Stomach (tissue), 9 donors: Measurements from ENCODE around the gene EFCAB11. TPM values are rescaled to one million over a fixed set of nuclear protein-coding genes. Genes with fewer than 3 reads are reported as not detected.

Source experiments
- DNase-seq, 2 donors: peaks; one replicate each; pipeline versions ENCODE4 v3.0.0 to v3.0.0-alpha.2; 2013 to 2019
- H3K27ac ChIP-seq, 5 donors: fragments of 200-600 bp in 4 of 5; sonication (generic) in 4 of 5; one replicate each; pipeline ENCODE4 v1.5.1; 2013 to 2019; ENCODE audit warnings: mild to moderate bottlenecking in 1 of 5, moderate library complexity in 1 of 5
- H3K27me3 ChIP-seq, 3 donors: fragments of 200-600 bp; sonication (generic); one replicate each; pipeline ENCODE4 v1.5.1; 2017 to 2019; ENCODE audit warnings: mixed run types in 1 of 3
- H3K36me3 ChIP-seq, 4 donors: fragments of 200-600 bp; sonication (generic); 1 replicate in 3 of 4; 2 replicates in 1 of 4; pipeline ENCODE4 v1.5.1; 2016 to 2019
- H3K4me1 ChIP-seq, 4 donors: fragments of 200-600 bp; sonication (generic); one replicate each; pipeline ENCODE4 v1.5.1; 2016 to 2019
- H3K4me3 ChIP-seq, 4 donors: fragments of 200-600 bp; sonication (generic) in 3 of 4; one replicate each; pipeline ENCODE4 v1.5.1; 2016 to 2019; ENCODE audit warnings: mild to moderate bottlenecking in 1 of 4
- H3K9me3 ChIP-seq, 4 donors: fragments of 200-600 bp; sonication (generic); one replicate each; pipeline ENCODE4 v1.5.1; 2016 to 2019
- EP300 ChIP-seq: sonication (generic); formaldehyde crosslinking; IDR thresholded peaks from one replicate; pipeline ENCODE4 v1.6.1; 2017; ENCODE audit warnings: antibody characterized with exemption
- POLR2A ChIP-seq, 4 donors: fragments of 450-650 bp; IDR thresholded peaks; one replicate each; pipeline ENCODE4 v1.6.1; 2016; ENCODE audit warnings: antibody characterized with exemption in 4 of 4, control low read depth in 2 of 4, mild to moderate bottlenecking in 1 of 4, moderate library complexity in 1 of 4
- POLR2AphosphoS5 ChIP-seq, 3 donors: sonication (generic); formaldehyde crosslinking; IDR thresholded peaks; one replicate each; pipeline ENCODE4 v1.6.1; 2016; ENCODE audit warnings: antibody characterized with exemption in 3 of 3
- WGBS, 5 donors: extraction: QIAGEN DNeasy Blood & Tissue Kit in 3 of 5; methylation state at CpG; one replicate each; pipeline versions ENCODE4 v1.1.5 to v1.1.7; 2013 to 2018; 5-methylcytosine and 5-hydroxymethylcytosine counted together
- intact Hi-C: fragments of 100-400 bp; cut with DNase I; formaldehyde crosslinking; loops from one replicate; pipeline ENCODE4 v1.15.1; 2023; ENCODE audit warnings: low total_unique reads
- polyA plus RNA-seq, 3 donors: library from polyadenylated mRNA; stranded (reverse); fragments of 200-250 nt; gene quantifications; one replicate each; pipeline ENCODE4 v1.2.3, GENCODE V29; 2013
- total RNA-seq, 5 donors: library from RNA; depleted of rRNA; stranded (reverse); fragments of >200 nt; gene quantifications; one replicate each; pipeline versions ENCODE4 v1.1.0 to v1.2.3, GENCODE V29; 2014 to 2016
- TF ChIP-seq, protein P1 (sequence below), 7 experiments: fragments of 450-650 bp in 4 of 7; fragments of 200-600 bp in 3 of 7; sonication (generic) in 3 of 7; IDR thresholded peaks; one replicate each; pipeline ENCODE4 v1.5.1; 2016 to 2019; ENCODE audit warnings: antibody characterized with exemption in 7 of 7, control low read depth in 2 of 7, mild to moderate bottlenecking in 1 of 7
- donor health status: healthy with polysubstance abuse.
- donor health status: Bipolar disorder and iron deficiency.
- donor health status: healthy.

EFCAB11 gene
- total and polyA plus RNA-seq, 8 donors = 4.5 to 20.4 (median 10.0) TPM

DNA sequence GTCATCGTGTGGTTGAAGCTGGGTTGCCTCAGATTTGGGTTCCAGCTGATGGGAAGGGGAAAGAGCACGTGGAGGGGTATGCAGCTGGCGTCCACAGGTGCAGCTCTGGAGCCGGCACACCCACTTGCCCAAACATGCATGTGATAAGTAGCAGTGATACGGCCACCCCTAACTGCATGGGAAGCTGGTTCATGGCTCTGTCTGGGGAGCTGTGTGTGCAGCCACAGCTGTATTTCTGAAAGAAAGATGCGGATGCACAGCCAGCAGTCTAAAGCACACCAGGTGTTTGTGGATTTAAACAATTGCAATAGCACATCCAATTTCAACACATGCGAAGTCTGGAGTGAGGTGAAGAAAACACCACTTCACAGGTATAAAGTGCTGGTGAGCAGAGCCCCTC is 181.4 kb downstream of the EFCAB11 start:
- no peaks in the 10 kb centered on the region for H3K9me3 ChIP-seq
- TF ChIP-seq POLR2AphosphoS5 (IDR thresholded peaks at IDR 0.05) (no peak), POLR2A (IDR thresholded peaks at IDR 0.05) (no peak), EP300 (no peak)
- TF ChIP-seq, protein P1, sequence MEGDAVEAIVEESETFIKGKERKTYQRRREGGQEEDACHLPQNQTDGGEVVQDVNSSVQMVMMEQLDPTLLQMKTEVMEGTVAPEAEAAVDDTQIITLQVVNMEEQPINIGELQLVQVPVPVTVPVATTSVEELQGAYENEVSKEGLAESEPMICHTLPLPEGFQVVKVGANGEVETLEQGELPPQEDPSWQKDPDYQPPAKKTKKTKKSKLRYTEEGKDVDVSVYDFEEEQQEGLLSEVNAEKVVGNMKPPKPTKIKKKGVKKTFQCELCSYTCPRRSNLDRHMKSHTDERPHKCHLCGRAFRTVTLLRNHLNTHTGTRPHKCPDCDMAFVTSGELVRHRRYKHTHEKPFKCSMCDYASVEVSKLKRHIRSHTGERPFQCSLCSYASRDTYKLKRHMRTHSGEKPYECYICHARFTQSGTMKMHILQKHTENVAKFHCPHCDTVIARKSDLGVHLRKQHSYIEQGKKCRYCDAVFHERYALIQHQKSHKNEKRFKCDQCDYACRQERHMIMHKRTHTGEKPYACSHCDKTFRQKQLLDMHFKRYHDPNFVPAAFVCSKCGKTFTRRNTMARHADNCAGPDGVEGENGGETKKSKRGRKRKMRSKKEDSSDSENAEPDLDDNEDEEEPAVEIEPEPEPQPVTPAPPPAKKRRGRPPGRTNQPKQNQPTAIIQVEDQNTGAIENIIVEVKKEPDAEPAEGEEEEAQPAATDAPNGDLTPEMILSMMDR (IDR thresholded peaks at IDR 0.05) = no peak
- H3K27ac ChIP-seq = no peak overlapping the region
- intact Hi-C loops = loop anchor here (10.0 kb wide), 1 partner anchor 738 kb away; no protein-coding TSS in a partner anchor
- H3K4me3 ChIP-seq = no peak overlapping the region
- peak in 1 of 2 donors; percentile 18 for DNase-seq
- no peaks in the 10 kb centered on the region for H3K36me3 ChIP-seq
- H3K27me3 ChIP-seq = no peaks in the 10 kb centered on the region
- 32 to 63% (median 47%) methylated on average over 6 to 7 of the region's 7 CpGs for WGBS, 5 donors
- peaks cover 7 to 21% (median 16%) of the 10 kb centered on the region in 4 donors for H3K4me1 ChIP-seq

DNA sequence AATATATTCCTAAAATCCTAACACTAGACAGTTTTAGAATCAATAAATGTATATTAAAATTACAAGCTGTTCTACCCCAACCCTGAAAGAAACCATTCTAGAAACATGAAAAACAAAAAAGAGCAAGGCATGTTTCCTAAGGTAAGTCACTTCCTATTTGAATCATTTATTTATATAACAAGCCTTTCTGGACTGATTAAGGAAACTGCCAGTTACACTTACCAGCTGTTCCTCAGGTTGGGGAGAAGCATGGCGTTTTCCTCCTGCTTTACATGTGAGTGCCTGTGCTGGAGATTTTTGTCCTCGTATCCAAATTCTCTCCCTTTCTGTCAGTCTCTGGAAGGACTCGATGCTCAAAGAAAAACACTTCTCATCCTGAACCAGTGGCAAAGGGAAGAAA is 183.3 kb downstream of the EFCAB11 start:
- H3K9me3 ChIP-seq = no peaks in the 10 kb centered on the region
- no peaks in the 10 kb centered on the region for H3K27me3 ChIP-seq
- peak in 1 of 2 donors; percentile 23 for DNase-seq
- no peaks in the 10 kb centered on the region for H3K36me3 ChIP-seq
- intact Hi-C loops = loop anchor here (10.0 kb wide), 1 partner anchor 736 kb away; no protein-coding TSS in a partner anchor
- H3K4me3 ChIP-seq = no peak overlapping the region
- H3K27ac ChIP-seq = no peak overlapping the region
- no peak for TF ChIP-seq EP300
- TF ChIP-seq, protein P1 (IDR thresholded peaks at IDR 0.05) = no peak
- TF ChIP-seq POLR2A (IDR thresholded peaks at IDR 0.05) = no peak
- no peak for TF ChIP-seq POLR2AphosphoS5 (IDR thresholded peaks at IDR 0.05)
- 44 to 51% (median 46%) methylated on average over 3 of the region's 3 CpGs for WGBS, 5 donors
- peaks cover 7 to 21% (median 16%) of the 10 kb centered on the region in 4 donors for H3K4me1 ChIP-seq

DNA sequence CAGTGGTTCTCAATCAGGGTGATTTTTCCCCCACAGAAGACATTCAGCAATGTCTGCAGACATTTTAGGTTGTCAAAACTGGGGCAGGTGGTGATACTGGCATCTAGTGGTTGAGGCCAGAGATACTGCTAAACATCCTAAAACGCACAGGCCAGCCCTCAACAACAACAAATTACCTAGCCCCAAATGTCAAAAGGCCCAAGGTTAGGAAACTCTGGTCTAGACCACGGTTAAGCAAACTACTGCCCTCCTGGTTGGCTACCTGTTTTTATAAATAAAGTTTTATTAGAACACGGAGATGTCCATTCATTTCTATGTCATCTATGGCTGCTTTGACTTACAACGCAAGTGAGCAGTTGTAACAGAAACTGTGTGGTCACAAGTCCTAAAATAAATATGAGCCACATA is 186.7 kb downstream of the EFCAB11 start:
- no peaks in the 10 kb centered on the region for H3K9me3 ChIP-seq
- WGBS, 5 donors = 31 to 57% (median 37%) methylated on average over 4 of the region's 4 CpGs
- peaks cover 0 to 7% (median under 1%) of the 10 kb centered on the region in 4 donors for H3K4me1 ChIP-seq
- no peaks in the 10 kb centered on the region for H3K36me3 ChIP-seq
- intact Hi-C loops = no loop called here
- no peak for TF ChIP-seq POLR2A (IDR thresholded peaks at IDR 0.05)
- peak in 1 of 3 donors; percentile 16 for TF ChIP-seq POLR2AphosphoS5 (IDR thresholded peaks at IDR 0.05)
- no peak for TF ChIP-seq EP300
- TF ChIP-seq, protein P1 (IDR thresholded peaks at IDR 0.05) = peak in 4 of 7 experiments; percentile 31 to 62 (median 52)
- DNase-seq = peak in 1 of 2 donors; percentile 67
- H3K27me3 ChIP-seq = no peaks in the 10 kb centered on the region
- H3K27ac ChIP-seq = no peak overlapping the region
- no peak overlapping the region for H3K4me3 ChIP-seq

DNA sequence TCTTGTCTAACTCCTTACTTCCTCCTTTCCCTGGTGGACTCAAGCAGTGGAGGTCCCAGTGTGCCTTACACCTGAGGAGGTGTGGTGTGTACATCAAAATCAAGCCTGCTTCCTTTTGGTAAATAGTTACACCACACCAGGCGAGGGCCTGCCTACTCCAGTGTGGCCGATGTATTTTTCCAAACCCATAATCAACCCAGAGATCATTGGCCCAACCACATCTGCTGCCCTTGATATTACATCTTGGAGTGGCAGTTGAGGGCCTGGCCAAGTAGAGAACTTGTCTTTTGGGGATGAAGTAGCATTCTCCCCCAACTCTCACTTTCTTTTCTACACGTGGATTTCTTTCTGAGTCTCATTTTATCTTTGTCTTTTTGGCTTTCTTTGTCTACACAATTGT is 187.4 kb downstream of the EFCAB11 start:
- TF ChIP-seq EP300 = no peak
- TF ChIP-seq, protein P1 (IDR thresholded peaks at IDR 0.05) = no peak
- Histone ChIP-seq H3K4me3 (no peak overlapping the region), H3K27me3 (no peaks in the 10 kb centered on the region), H3K36me3 (no peaks in the 10 kb centered on the region), H3K4me1 (peaks cover 0 to 7% (median 0%) of the 10 kb centered on the region in 4 donors), H3K27ac (no peak overlapping the region), H3K9me3 (no peaks in the 10 kb centered on the region)
- whole genome bisulfite sequencing, 5 donors = 41 to 75% (median 63%) methylated on average over 3 of the region's 3 CpGs
- intact Hi-C loops = no loop called here
- DNase-seq = no peak
